SK-N-MC (cell line): ENCODE measurements around the gene CHSY1.

ENCODE experiments used
- EZH2 ChIP-seq: fragments of 200-600 bp; sonication (generic); IDR thresholded peaks from one replicate; pipeline ENCODE4 v1.6.1; 2017; ENCODE audit warnings: antibody characterized with exemption
- POLR2AphosphoS5 ChIP-seq: IDR thresholded peaks from 2 replicates; pipeline ENCODE4 v1.6.1; 2012; ENCODE audit warnings: mild to moderate bottlenecking, low read depth, low read length, borderline replicate concordance

DNA sequence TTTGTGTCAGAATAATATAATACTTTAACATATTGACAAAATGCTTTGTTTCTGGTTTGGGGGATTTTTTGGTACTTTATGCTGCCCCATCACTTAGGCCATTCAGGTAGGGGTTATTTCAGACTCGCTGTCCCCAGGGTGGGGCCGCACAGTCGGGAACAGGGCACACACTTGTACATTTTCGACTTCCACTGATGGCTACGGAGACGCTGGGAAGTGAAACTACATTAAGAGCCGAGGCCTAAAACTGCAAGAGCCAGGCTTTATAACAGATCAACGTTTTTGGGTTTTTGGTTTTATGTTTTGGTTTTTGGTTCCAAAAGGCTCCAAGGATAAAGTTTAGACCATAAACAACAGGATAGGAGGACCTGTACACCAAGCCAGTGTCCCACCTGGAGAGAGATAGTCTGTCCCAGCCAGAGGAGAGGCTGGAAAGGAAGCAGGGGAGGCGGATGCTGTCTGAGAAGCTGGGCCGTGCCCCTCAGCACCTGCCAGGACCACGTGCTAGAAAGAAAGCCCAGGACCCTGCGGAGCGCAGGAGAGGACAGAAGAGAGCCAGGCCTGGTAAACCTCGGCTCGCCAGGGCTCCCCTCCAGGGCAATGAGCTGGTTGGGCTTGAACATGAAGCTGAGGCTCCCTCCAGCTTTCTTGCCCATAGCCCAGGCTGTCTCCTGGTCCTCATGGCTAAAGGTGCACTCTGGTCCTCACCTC is 111.7 kb downstream of the CHSY1 start:
- TF ChIP-seq POLR2AphosphoS5 = no peak
- no peak for TF ChIP-seq EZH2
